ENCODE data around the gene SLC7A6. TPM values are rescaled to one million over a fixed set of nuclear protein-coding genes. Genes with fewer than 3 reads are reported as not detected.

The SLC7A6 gene
- total and polyA plus RNA-seq, 2 of the 13 experiments (the other 11 are each of a cell fraction or from before 2014, with no cell fraction given): 35.8 to 70.8 TPM

- TF ChIP-seq NFIB (CRISPR knock-in tag; IDR thresholded peaks at IDR 0.05; ENCODE audit: borderline replicate concordance) (no peak), IKZF1 (IDR thresholded peaks at IDR 0.05) (no peak), FOXC1 (CRISPR knock-in tag; IDR thresholded peaks at IDR 0.05; ENCODE audit: borderline replicate concordance) (peak; percentile 82; the same call in 1 of the 2 replicates), ZFP91 (CRISPR knock-in tag; IDR thresholded peaks at IDR 0.05; ENCODE audit: borderline replicate concordance) (peak; percentile 88), ZNF614 (CRISPR knock-in tag; IDR thresholded peaks at IDR 0.05; ENCODE audit: borderline replicate concordance) (peak; percentile 88; the same call in 1 of the 2 replicates), ZNF33A (CRISPR knock-in tag; IDR thresholded peaks at IDR 0.05; ENCODE audit: borderline replicate concordance) (no peak), XRCC5 (optimal IDR thresholded peaks at IDR 0.05; ENCODE audit: low read length) (no peak), NCOA5 (CRISPR knock-in tag; IDR thresholded peaks at IDR 0.05) (no peak), ZFY (CRISPR knock-in tag; IDR thresholded peaks at IDR 0.05) (peak; percentile 88), ZNF598 (CRISPR knock-in tag; IDR thresholded peaks at IDR 0.05; ENCODE audit: borderline replicate concordance) (no peak; the same call in 1 of the 2 replicates), ZNF567 (CRISPR knock-in tag; IDR thresholded peaks at IDR 0.05; ENCODE audit: borderline replicate concordance) (no peak), FOXM1 (CRISPR knock-in tag; IDR thresholded peaks at IDR 0.05) (no peak), FOSL2 (CRISPR knock-in tag; IDR thresholded peaks at IDR 0.05) (peak; percentile 46; the same call in 1 of the 2 replicates), FOXJ3 (CRISPR knock-in tag; IDR thresholded peaks at IDR 0.05; ENCODE audit: borderline replicate concordance) (peak; percentile 62; the same call in 1 of the 2 replicates), SP1 (IDR thresholded peaks at IDR 0.05) (no peak), SP1 (CRISPR knock-in tag; IDR thresholded peaks at IDR 0.05) (peak; percentile 56), ZNF792 (CRISPR knock-in tag; IDR thresholded peaks at IDR 0.05) (peak; percentile 96), SAFB2 (CRISPR knock-in tag; IDR thresholded peaks at IDR 0.05; ENCODE audit: borderline replicate concordance, low read depth) (no peak), ZNF737 (CRISPR knock-in tag; IDR thresholded peaks at IDR 0.05; ENCODE audit: borderline replicate concordance) (no peak)
- TF ChIP-seq, protein P1, sequence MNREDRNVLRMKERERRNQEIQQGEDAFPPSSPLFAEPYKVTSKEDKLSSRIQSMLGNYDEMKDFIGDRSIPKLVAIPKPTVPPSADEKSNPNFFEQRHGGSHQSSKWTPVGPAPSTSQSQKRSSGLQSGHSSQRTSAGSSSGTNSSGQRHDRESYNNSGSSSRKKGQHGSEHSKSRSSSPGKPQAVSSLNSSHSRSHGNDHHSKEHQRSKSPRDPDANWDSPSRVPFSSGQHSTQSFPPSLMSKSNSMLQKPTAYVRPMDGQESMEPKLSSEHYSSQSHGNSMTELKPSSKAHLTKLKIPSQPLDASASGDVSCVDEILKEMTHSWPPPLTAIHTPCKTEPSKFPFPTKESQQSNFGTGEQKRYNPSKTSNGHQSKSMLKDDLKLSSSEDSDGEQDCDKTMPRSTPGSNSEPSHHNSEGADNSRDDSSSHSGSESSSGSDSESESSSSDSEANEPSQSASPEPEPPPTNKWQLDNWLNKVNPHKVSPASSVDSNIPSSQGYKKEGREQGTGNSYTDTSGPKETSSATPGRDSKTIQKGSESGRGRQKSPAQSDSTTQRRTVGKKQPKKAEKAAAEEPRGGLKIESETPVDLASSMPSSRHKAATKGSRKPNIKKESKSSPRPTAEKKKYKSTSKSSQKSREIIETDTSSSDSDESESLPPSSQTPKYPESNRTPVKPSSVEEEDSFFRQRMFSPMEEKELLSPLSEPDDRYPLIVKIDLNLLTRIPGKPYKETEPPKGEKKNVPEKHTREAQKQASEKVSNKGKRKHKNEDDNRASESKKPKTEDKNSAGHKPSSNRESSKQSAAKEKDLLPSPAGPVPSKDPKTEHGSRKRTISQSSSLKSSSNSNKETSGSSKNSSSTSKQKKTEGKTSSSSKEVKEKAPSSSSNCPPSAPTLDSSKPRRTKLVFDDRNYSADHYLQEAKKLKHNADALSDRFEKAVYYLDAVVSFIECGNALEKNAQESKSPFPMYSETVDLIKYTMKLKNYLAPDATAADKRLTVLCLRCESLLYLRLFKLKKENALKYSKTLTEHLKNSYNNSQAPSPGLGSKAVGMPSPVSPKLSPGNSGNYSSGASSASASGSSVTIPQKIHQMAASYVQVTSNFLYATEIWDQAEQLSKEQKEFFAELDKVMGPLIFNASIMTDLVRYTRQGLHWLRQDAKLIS (CRISPR knock-in tag; IDR thresholded peaks at IDR 0.05): no peak
- TF ChIP-seq, protein P2, sequence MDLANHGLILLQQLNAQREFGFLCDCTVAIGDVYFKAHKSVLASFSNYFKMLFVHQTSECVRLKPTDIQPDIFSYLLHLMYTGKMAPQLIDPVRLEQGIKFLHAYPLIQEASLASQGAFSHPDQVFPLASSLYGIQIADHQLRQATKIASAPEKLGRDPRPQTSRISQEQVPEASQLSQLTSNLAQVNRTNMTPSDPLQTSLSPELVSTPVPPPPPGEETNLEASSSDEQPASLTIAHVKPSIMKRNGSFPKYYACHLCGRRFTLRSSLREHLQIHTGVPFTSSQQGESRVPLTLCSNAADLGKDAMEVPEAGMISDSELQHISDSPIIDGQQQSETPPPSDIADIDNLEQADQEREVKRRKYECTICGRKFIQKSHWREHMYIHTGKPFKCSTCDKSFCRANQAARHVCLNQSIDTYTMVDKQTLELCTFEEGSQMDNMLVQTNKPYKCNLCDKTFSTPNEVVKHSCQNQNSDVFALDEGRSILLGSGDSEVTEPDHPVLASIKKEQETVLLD (CRISPR knock-in tag; IDR thresholded peaks at IDR 0.05; ENCODE audit: low read depth): 0 out of 2 replicates have a peak, but pooled peaks have one; percentile 20
- TF ChIP-seq, protein P3, sequence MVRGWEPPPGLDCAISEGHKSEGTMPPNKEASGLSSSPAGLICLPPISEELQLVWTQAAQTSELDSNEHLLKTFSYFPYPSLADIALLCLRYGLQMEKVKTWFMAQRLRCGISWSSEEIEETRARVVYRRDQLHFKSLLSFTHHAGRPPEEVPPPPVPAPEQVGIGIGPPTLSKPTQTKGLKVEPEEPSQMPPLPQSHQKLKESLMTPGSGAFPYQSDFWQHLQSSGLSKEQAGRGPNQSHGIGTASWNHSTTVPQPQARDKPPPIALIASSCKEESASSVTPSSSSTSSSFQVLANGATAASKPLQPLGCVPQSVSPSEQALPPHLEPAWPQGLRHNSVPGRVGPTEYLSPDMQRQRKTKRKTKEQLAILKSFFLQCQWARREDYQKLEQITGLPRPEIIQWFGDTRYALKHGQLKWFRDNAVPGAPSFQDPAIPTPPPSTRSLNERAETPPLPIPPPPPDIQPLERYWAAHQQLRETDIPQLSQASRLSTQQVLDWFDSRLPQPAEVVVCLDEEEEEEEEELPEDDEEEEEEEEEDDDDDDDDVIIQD (CRISPR knock-in tag; IDR thresholded peaks at IDR 0.05; ENCODE audit: low read depth): peak; percentile 80; the same call in 1 of the 2 replicates
These were observed 6.2 kb upstream of the SLC7A6 start (continued) for GRCh38 chr16:68257906-68258800.
